ENCODE results near the gene PACSIN1. TPM values are rescaled to one million over a fixed set of nuclear protein-coding genes. Genes with fewer than 3 reads are reported as not detected.

PACSIN1 gene
- total and polyA plus RNA-seq, 7 donors = 0.36 to 1.9 (median 0.68) TPM; not detected in 2

DNA sequence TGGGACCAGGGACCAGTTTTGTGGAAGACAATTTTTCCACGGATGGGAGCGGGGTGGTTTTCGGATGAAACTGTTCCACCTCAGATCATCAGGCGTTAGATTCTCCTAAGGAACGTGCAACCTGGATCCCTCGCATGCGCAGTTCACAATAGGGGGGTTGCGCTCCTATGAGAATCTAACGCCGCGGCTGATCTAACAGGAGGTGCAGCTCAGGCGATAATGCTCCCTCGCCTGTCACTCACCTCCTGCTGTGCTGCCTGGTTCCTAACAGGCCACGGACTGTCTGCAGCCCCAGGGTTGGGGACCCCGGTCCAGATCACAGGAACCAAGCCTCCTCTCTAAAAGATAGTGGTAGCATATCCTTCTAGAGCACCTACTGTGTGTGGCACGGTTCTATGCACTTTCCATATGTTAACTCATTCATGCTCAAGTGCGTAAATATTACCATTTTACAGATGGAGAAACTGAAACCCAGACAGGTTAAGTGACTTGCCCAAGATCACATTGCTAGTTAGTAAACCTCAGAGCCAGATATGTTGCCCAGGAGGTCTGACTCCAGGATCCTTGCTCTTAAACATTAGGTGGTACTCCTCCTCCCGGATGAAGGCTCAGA is 65.0 kb downstream of the PACSIN1 start:
- H3K4me3 ChIP-seq = peak overlapping the region in 1 of 4 donors; percentile 12
- 93 to 94% methylated on average over 18 of the region's 18 CpGs for WGBS, 2 donors
- no peak for TF ChIP-seq POLR2A (IDR thresholded peaks at IDR 0.05)
- TF ChIP-seq, protein P1, sequence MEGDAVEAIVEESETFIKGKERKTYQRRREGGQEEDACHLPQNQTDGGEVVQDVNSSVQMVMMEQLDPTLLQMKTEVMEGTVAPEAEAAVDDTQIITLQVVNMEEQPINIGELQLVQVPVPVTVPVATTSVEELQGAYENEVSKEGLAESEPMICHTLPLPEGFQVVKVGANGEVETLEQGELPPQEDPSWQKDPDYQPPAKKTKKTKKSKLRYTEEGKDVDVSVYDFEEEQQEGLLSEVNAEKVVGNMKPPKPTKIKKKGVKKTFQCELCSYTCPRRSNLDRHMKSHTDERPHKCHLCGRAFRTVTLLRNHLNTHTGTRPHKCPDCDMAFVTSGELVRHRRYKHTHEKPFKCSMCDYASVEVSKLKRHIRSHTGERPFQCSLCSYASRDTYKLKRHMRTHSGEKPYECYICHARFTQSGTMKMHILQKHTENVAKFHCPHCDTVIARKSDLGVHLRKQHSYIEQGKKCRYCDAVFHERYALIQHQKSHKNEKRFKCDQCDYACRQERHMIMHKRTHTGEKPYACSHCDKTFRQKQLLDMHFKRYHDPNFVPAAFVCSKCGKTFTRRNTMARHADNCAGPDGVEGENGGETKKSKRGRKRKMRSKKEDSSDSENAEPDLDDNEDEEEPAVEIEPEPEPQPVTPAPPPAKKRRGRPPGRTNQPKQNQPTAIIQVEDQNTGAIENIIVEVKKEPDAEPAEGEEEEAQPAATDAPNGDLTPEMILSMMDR (IDR thresholded peaks at IDR 0.05) = no peak
- H3K4me1 ChIP-seq = peaks cover 0 to 13% (median 8%) of the 10 kb centered on the region in 4 donors
- intact Hi-C loops (cut with DNase I) = no loop called here
- no peaks in the 10 kb centered on the region for H3K27me3 ChIP-seq
- H3K36me3 ChIP-seq = no peaks in the 10 kb centered on the region
- no peak overlapping the region for H3K27ac ChIP-seq
- H3K9me3 ChIP-seq = no peaks in the 10 kb centered on the region
- DNase-seq = no peak

DNA sequence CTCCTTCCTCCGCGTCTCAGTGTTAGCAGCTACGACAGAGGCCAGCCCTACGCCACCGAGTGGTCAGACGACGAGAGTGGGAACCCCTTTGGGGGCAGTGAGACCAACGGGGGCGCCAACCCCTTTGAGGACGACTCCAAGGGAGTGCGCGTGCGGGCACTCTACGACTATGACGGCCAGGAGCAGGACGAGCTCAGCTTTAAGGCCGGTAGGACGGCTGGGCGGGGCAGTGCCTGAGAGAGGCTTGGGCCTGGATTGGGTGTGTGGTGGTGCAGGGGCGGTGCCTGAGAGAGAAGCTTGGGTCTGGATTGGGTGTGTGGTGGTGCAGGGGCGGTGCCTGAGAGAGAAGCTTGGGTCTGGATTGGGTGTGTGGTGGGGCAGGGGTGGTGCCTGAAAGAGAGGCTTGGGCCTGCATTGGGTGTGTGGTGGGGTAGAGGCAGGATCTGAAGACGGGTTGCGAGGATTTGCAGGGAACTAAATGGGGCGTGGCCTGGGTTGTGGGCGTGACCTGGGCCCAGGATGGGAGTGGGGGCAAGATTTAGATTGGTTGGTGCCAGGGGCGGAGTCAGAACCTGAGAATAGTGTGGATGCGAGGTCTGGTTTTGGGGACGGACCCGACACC is 65.8 kb downstream of the PACSIN1 start:
- WGBS, 2 donors = 88 to 95% methylated on average over 29 of the region's 29 CpGs

DNA sequence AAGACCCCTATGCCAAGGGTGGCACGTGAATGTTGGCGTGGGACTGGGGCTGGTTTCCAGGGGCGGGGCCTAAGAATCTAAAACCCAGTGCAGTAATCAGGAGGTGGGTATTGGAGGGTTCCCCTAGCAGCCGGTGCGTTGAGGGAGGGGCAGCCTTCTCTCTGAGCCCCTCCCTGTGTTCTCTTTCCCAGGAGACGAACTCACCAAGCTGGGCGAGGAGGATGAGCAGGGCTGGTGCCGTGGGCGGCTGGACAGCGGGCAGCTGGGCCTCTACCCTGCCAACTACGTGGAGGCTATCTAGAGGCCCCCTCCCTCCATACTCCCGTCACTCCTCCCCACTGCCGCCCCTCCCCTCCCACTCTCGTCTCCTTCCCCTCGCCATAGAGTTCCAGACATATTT is 66.4 kb downstream of the PACSIN1 start:
- peak overlapping the region in 3 of 4 donors; percentile 5 to 38 (median 5) for H3K4me3 ChIP-seq
- no peaks in the 10 kb centered on the region for H3K9me3 ChIP-seq
- H3K4me1 ChIP-seq = peaks cover 0 to 4% (median 2%) of the 10 kb centered on the region in 4 donors
- no peaks in the 10 kb centered on the region for H3K36me3 ChIP-seq
- H3K27me3 ChIP-seq = no peaks in the 10 kb centered on the region
- H3K27ac ChIP-seq = peak overlapping the region in 1 of 4 donors; percentile 48
- WGBS, 2 donors = 85 to 88% methylated on average over 15 of the region's 15 CpGs
- TF ChIP-seq POLR2AphosphoS5 (IDR thresholded peaks at IDR 0.05) (no peak), POLR2A (IDR thresholded peaks at IDR 0.05) (no peak), EP300 (IDR thresholded peaks at IDR 0.05) (no peak)
- TF ChIP-seq, protein P1 (IDR thresholded peaks at IDR 0.05) = no peak
- intact Hi-C loops (cut with DNase I) = no loop called here
- DNase-seq = no peak

More for the DNA sequence above, 65.8 kb downstream of the PACSIN1 start:
- peak; percentile 78 for DNase-seq
- Histone ChIP-seq H3K4me3 (peak overlapping the region in 3 of 4 donors; percentile 5 to 38 (median 12)), H3K27ac (peak overlapping the region in 1 of 4 donors; percentile 48), H3K4me1 (peaks cover 0 to 7% (median 3%) of the 10 kb centered on the region in 4 donors), H3K27me3 (no peaks in the 10 kb centered on the region), H3K36me3 (no peaks in the 10 kb centered on the region), H3K9me3 (no peaks in the 10 kb centered on the region)
- intact Hi-C loops (cut with DNase I) = no loop called here
- TF ChIP-seq POLR2AphosphoS5 (IDR thresholded peaks at IDR 0.05) (peak in 3 of 4 donors; percentile 59 to 88 (median 65)), POLR2A (IDR thresholded peaks at IDR 0.05) (no peak)

DNA sequence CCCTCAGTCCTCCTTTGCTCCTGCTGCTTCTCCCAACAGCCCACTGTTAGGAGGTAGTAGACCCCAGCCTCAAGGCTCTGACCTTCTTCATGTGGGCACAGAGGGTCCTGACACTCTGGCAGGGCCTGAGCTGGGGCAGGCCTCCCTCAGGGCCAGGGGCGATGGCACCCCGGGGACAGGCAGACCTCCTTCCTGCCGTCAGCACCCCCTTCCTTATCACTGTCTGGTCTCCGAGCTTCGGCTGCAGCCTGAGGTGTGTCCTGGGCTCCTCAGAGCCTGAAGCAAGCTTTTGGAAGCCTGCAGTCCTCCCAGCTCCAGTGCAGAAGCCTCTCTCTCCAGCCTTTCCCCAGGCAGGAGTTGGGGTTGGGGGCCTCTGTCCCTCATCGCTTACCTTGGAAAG is 68.3 kb downstream of the PACSIN1 start:
- no peak for TF ChIP-seq POLR2A (IDR thresholded peaks at IDR 0.05)
- TF ChIP-seq, protein P1 (IDR thresholded peaks at IDR 0.05) = no peak
- no peak for TF ChIP-seq POLR2AphosphoS5 (IDR thresholded peaks at IDR 0.05)
- no peak for TF ChIP-seq EP300 (IDR thresholded peaks at IDR 0.05)
- WGBS, 2 donors = 81 to 89% methylated on average over 6 of the region's 6 CpGs
- intact Hi-C loops (cut with DNase I) = no loop called here
- DNase-seq = no peak
- no peaks in the 10 kb centered on the region for H3K27me3 ChIP-seq
- H3K36me3 ChIP-seq = no peaks in the 10 kb centered on the region
- no peaks in the 10 kb centered on the region for H3K4me1 ChIP-seq
- H3K4me3 ChIP-seq = no peak overlapping the region
- no peak overlapping the region for H3K27ac ChIP-seq
- no peaks in the 10 kb centered on the region for H3K9me3 ChIP-seq

DNA sequence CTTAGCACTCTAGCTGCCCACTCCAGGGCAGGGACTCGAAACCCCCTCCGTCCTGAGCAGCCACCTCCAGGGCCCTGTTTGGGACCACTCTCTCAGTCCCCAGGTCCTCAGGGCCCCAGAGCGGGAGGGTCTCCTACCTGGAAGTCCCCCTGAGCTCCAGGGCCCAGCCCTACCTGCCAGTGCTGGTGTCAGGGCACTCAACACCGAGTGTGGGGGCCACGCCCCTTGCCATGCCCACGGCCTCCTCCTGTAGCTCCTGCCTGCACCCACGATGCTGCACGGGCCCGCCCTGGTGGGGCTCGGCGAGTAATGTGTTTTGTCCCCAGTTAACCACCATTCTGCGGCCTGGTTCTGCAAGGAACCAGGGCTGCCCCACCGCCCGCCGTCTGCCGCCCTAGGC is 68.8 kb downstream of the PACSIN1 start:
- intact Hi-C loops (cut with DNase I) = no loop called here
- DNase-seq = no peak
- H3K4me3 ChIP-seq = no peak overlapping the region
- TF ChIP-seq, protein P1 (IDR thresholded peaks at IDR 0.05) = no peak
- TF ChIP-seq EP300 (IDR thresholded peaks at IDR 0.05) (no peak), POLR2A (IDR thresholded peaks at IDR 0.05) (no peak), POLR2AphosphoS5 (IDR thresholded peaks at IDR 0.05) (no peak)
- no peaks in the 10 kb centered on the region for H3K27me3 ChIP-seq
- H3K36me3 ChIP-seq = no peaks in the 10 kb centered on the region
- 64 to 84% methylated on average over 16 of the region's 16 CpGs for WGBS, 2 donors
- no peaks in the 10 kb centered on the region for H3K4me1 ChIP-seq
- no peaks in the 10 kb centered on the region for H3K9me3 ChIP-seq
- H3K27ac ChIP-seq = no peak overlapping the region
